SJSA1 (cell line): ENCODE results near the gene NME7. TPM values are rescaled to one million over a fixed set of nuclear protein-coding genes. Genes with fewer than 3 reads are reported as not detected.

Source experiments
- DNase-seq, 2 experiments: peaks; one replicate each; pipeline ENCODE4 v3.0.0-alpha.2; 2015 to 2020; ENCODE audit warnings: low spot score in 2 of 2, low read depth in 1 of 2
- H3K27ac ChIP-seq: fragments of 250-450 bp; sonication (Bioruptor Pico); 2 replicates; pipeline ENCODE4 v1.5.1; 2020; ENCODE audit warnings: mild to moderate bottlenecking, moderate library complexity
- H3K27me3 ChIP-seq: fragments of 250-450 bp; sonication (Bioruptor Pico); replicated peaks from 2 replicates; pipeline ENCODE4 v1.5.1; 2020; ENCODE audit warnings: mild to moderate bottlenecking, moderate library complexity
- H3K36me3 ChIP-seq: fragments of 250-450 bp; sonication (Bioruptor Pico); 2 replicates; pipeline ENCODE4 v1.5.1; 2020; ENCODE audit warnings: mild to moderate bottlenecking
- H3K4me1 ChIP-seq: fragments of 250-450 bp; sonication (Bioruptor Pico); replicated peaks from 2 replicates; pipeline ENCODE4 v1.6.1; 2021; ENCODE audit warnings: mild to moderate bottlenecking
- H3K4me3 ChIP-seq: fragments of 250-450 bp; sonication (Bioruptor Pico); 2 replicates; pipeline ENCODE4 v1.5.1; 2020; ENCODE audit warnings: mild to moderate bottlenecking
- H3K9me3 ChIP-seq: fragments of 250-450 bp; sonication (Bioruptor Pico); replicated peaks from 2 replicates; pipeline ENCODE4 v1.5.1; 2020; ENCODE audit warnings: mild to moderate bottlenecking
- total RNA-seq: library from RNA; depleted of rRNA; stranded (reverse); fragments of >200 nt; shearing (Covaris generic); gene quantifications from 2 replicates; pipeline ENCODE4 v1.2.3, GENCODE V29; 2014

NME7 gene
- total RNA-seq, 1 experiment from 2014 or later, result 20.6 TPM

DNA sequence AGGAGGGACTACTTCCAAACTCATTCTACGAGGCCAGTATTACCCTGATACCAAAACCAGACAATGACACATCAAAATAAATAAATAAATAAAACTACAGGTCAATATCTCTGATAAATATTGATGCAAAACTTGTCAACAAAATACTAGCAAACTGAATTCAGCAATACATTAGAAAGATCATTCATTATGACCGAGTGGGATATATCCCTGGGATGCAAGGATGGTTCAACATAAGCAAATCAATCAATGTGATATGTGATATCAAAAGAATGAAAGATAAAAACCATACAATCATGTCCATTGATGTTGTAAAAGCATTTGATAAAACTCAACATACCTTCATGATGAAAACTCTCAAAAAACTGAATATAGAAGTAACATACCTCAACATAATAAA is 36.7 kb downstream of the NME7 start:
- Histone ChIP-seq H3K27ac (no peak overlapping the region), H3K4me1 (no peaks in the 10 kb centered on the region), H3K9me3 (no peaks in the 10 kb centered on the region), H3K4me3 (no peak overlapping the region), H3K36me3 (0 out of 2 replicates have a peak, but pooled peaks cover 4% of the 10 kb centered on the region), H3K27me3 (no peaks in the 10 kb centered on the region)
- DNase-seq, result no peak

DNA sequence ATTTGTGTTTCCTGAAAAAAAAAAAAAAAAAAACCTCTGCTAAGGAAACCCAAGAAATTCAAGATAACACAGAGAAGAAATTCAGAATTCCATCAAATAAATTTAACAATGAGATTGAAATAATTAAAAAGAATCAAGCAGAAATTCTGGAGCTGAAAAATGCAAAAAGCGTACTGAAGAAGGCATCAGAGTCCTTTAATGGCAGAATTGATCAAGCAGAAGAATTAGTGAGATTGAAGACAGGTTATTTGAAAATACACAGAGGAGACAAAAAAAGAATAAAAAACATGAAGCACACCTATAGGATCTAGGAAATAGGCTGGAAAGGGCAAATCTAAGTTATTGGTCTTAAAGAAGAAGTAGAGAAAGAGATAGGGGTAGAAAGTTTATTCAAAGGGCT is 38.2 kb downstream of the NME7 start:
- H3K4me1 ChIP-seq, result no peaks in the 10 kb centered on the region
- no peak for DNase-seq
- H3K27ac ChIP-seq, result no peak overlapping the region
- H3K4me3 ChIP-seq, result no peak overlapping the region
- no peaks in the 10 kb centered on the region for H3K9me3 ChIP-seq
- H3K36me3 ChIP-seq, result 0 out of 2 replicates have a peak, but pooled peaks cover 4% of the 10 kb centered on the region
- no peaks in the 10 kb centered on the region for H3K27me3 ChIP-seq

DNA sequence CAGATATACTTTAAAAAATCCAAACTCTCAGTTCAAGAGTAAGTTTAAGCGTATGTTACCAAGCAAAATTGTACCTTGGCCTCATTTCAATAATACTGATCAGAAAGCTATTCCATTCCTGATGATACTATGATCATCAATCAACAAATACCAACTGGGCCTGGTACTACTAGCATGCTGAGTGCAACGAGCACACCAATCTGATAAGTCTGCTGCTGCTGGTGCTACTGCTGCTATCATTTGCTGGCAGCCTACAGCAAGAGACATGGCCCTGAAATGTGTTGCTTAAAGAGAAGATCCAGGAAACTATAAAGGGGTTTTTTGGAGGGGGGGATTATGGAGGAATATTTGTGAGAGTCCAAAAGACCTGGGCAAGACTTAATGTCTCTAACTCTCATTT is 39.7 kb downstream of the NME7 start:
- no peaks in the 10 kb centered on the region for H3K36me3 ChIP-seq
- no peaks in the 10 kb centered on the region for H3K9me3 ChIP-seq
- no peaks in the 10 kb centered on the region for H3K27me3 ChIP-seq
- no peak overlapping the region for H3K27ac ChIP-seq
- no peak overlapping the region for H3K4me3 ChIP-seq
- H3K4me1 ChIP-seq, result no peaks in the 10 kb centered on the region
- DNase-seq, result no peak

DNA sequence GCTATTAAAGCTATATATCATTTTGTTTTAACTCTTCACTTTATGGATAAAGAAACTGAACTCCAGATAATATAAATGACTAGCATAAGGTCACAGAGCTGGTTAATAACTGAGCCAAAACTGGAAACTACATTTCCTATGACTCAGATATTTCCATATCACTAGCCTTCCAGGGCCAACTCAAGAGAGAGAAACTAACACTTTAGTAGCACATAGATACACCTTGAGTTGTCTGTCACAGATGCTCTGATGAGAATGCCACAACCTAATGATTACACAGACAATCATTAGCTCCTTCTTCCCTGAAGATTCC is 40.7 kb downstream of the NME7 start:
- H3K27ac ChIP-seq, result no peak overlapping the region
- no peak for DNase-seq

DNA sequence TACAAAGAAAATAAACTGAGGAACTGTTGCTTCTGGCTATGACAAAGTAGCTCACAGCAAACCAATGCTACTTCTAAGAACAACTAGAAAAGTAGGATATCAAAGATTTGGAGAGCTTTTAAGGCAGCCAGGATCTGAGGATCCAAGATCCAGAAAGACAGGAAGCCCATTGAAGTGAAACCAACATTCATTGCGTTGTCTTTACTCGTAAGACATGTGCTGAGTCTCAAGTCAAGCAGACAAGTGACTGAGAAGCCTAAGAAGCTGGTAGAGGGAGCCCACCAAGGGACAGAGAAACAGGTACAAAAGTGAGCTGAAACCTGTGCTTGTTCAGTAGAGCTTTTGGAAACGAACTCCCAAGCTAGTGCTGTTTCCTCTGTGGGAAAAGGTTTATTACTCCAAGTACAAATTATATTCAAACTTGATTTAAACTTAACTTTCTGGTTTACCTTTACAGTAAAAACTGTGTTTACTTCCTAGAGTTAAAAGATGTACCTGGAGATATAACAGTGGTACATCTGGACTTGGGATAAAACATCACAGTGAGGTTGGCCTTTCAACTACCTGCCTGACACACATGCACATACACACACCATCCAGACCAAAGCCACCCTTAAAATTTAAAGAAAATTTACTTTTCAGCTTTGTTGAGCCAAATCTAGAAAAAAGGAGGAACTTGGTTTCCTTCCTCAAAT is 41.2 kb downstream of the NME7 start:
- Histone ChIP-seq H3K36me3 (no peaks in the 10 kb centered on the region), H3K4me1 (no peaks in the 10 kb centered on the region), H3K27me3 (no peaks in the 10 kb centered on the region), H3K9me3 (no peaks in the 10 kb centered on the region), H3K27ac (no peak overlapping the region), H3K4me3 (no peak overlapping the region)
- DNase-seq, result no peak

More for the DNA sequence above, 40.7 kb downstream of the NME7 start:
- no peak overlapping the region for H3K4me3 ChIP-seq
- no peaks in the 10 kb centered on the region for H3K4me1 ChIP-seq
- H3K9me3 ChIP-seq, result no peaks in the 10 kb centered on the region
- no peaks in the 10 kb centered on the region for H3K36me3 ChIP-seq
- no peaks in the 10 kb centered on the region for H3K27me3 ChIP-seq

DNA sequence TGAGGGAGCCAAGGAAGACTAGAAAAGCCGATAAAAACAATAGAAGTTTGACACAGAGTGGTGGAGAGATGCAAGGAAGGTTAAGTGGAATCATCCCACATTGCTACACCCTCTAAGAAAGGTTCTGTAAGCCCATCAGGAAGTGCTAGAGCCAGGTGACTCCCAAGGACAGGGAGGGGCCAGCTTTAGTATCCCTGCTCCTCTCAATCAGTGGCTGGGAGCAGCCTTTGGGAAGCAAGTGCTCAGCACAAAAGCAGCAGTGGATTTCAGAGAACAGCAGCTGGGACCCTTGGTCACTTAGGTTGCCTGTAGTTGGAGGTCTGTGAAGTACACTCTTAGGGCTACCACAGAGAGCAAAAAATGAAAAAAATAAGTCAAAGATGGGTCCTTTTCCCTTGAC is 42.5 kb downstream of the NME7 start:
- Histone ChIP-seq H3K27me3 (no peaks in the 10 kb centered on the region), H3K4me3 (no peak overlapping the region), H3K4me1 (no peaks in the 10 kb centered on the region), H3K27ac (no peak overlapping the region), H3K9me3 (no peaks in the 10 kb centered on the region), H3K36me3 (no peaks in the 10 kb centered on the region)
- DNase-seq, result no peak

DNA sequence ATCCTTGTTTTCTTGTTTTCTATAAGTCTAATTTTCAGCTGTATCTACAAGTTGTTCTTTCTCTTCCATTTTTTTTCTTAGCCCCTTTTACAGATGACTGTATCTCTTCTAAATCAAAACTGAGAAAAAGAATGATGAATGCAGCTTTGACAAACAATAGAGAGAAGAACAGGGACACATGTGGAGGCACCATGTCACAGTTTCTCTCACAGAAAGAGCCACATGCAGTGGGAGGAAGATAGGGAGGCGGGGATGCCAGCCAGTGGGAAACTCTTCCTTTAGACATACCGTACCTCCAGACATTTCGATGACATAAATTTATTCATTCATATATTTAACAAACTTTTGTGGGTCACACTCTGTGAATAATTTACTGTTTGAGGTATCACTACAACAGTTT is 45.5 kb downstream of the NME7 start:
- Histone ChIP-seq H3K36me3 (no peaks in the 10 kb centered on the region), H3K4me3 (no peak overlapping the region), H3K9me3 (no peaks in the 10 kb centered on the region), H3K27ac (no peak overlapping the region), H3K27me3 (no peaks in the 10 kb centered on the region), H3K4me1 (no peaks in the 10 kb centered on the region)
- no peak for DNase-seq

DNA sequence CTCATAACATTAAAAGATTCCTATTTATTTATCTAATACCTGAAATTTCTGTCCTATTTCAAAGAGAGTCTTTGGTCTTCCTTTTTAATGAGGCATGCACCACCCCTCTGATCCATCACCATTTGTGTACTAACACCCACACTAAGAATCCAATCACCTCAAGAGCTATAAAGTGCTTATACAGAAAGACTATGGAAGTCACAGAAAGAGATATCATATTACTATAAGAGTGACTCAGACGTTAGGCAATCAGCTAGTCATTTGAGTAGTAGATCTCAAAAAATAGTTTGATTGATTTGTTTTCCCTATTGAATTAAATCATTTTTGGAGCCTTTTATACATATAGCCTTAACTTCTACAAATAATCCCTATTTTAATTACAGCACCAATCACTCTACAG is 46.1 kb downstream of the NME7 start:
- Histone ChIP-seq H3K9me3 (no peaks in the 10 kb centered on the region), H3K4me3 (no peak overlapping the region), H3K4me1 (no peaks in the 10 kb centered on the region), H3K27ac (no peak overlapping the region), H3K27me3 (no peaks in the 10 kb centered on the region), H3K36me3 (no peaks in the 10 kb centered on the region)
- no peak for DNase-seq

DNA sequence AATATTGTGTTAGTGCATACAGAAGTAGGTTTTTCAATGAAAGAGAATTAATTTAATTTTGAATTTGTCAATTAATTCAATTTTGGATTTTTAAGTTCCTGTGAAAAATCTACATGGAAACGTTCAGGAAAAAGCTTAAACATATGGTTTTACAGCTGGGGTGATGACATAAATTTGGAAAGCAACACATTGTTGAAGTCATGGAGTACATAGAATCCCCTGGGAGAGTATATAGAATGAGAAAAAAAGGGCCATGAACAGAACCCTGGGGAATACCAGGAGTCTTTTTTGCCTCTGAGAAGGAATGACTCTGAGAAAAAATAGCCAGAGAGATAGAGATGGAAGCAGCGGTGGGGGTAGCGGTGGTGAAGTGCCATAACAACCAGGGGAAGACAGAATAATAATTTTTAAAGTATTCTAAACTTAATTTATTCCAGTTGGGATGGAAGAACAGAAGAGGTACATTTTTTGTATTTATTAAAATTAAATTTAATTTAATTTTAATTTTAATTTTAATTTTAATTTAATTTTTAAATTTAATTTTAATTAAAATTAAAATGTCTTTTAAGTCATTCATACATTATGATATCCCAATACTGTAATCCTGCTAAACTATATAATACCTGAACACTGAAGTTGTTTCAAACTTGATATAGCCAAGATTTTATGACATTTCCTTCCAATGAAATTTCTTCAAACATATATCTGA is 48.9 kb downstream of the NME7 start:
- Histone ChIP-seq H3K36me3 (no peaks in the 10 kb centered on the region), H3K27ac (no peak overlapping the region), H3K4me1 (no peaks in the 10 kb centered on the region), H3K4me3 (no peak overlapping the region), H3K9me3 (no peaks in the 10 kb centered on the region), H3K27me3 (no peaks in the 10 kb centered on the region)
- no peak for DNase-seq

DNA sequence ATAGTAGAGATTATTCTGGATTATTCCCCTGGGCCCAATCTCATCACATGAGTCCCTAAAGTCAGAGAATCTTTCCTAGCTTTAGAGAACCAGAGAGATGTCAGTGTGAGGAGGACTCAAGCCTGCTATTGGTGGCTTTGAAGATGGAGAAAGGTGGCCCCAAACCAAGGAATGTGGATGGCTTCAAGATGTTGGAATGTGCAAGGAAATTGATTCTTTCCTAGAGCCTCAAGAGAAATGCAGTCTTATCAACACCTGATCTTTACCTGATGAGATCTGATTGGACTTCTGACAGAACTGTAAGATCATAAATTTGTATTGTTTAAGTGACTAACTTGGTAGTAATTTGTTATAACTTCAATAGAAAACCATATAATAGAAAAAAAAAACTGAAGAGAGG is 51.0 kb downstream of the NME7 start:
- DNase-seq, result no peak
- Histone ChIP-seq H3K27ac (no peak overlapping the region), H3K4me3 (no peak overlapping the region), H3K4me1 (peaks cover 9% of the 10 kb centered on the region), H3K27me3 (no peaks in the 10 kb centered on the region), H3K9me3 (no peaks in the 10 kb centered on the region), H3K36me3 (no peaks in the 10 kb centered on the region)

DNA sequence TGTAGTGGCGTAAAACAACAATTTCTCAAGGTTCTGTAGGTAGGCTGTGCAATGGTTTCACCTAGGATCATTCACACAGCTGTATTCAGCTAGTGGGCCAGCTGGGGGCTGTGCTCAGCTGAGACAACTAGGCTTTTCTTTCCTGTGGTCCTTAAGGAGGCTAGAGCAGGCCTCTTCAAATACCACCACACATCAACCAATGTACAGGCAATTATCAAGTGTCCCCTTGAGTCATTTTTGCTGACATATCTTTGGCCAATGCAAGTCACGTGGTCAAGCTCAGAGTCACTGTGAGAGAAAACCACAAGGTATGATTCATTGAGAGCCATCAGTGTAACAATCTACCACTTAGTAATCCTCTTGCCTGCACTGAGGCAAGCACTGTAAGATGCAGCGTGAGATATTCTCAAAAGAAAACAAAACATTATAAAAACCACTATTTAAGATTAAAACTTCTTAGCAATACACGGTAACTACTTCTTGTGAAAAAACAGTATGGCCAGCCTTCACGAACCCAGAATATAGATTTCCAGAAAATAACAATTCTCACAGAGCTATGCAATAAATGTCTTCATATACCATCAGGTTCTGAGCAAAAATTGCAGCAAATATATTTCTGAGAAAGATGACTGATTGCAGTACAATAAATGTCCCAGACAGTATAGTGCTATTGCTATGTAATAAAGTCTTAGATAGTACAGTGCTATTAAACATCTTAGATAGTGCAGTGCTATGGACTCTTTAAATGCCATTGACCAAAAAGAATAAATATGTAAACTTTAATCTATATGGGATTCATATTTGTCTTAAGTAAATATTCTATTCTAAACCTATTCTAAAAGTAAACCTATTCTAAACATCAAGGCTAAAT is 55.3 kb downstream of the NME7 start:
- no peak overlapping the region for H3K27ac ChIP-seq

DNA sequence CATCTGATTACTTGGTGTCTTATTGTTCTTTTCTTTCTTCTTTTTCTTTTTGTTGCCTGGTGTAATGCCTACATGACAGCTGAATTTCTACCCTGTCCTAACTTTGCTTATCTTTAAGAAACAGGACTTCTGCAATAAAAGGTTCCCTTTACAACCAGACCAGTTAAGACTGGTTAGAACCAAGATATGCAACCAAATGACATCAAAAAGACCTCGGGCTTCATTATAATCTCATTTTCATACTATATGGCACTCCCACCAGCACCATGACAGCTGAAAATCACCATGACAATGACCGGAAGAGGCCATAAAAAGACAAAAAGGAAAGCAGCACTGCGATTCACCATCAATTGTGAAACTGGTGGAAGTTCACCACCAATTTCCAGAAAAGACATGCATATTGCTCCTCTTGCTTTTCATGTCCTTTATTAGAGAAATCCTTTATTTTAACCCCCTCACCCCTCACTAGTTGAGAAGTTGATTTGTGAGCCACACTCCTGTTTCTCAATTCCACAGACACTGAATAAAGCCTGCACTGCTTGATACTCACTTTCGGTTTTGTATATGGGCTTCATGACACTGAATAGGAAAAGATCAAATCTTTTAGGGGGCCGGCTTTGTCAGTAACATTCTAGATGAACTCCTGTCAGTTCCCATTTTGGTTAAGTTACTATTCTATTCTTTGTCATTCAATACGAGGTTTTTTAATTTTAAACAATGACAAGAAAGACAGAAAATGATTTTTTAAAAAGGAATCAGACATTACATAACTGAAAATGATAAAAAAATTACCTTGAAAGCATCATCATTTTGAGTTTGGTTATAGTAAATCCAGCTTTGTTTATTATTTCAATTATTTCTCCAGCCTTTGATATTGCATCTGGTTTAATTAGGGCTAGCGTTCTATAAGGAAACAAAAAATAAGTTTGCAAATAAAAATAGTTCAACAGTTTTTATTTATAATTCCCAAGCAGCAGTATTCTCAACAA is 58.1 kb downstream of the NME7 start:
- H3K9me3 ChIP-seq, result no peaks in the 10 kb centered on the region
- H3K4me3 ChIP-seq, result no peak overlapping the region
- peaks cover 9% of the 10 kb centered on the region for H3K4me1 ChIP-seq
- DNase-seq, result no peak
- H3K36me3 ChIP-seq, result no peaks in the 10 kb centered on the region
- no peaks in the 10 kb centered on the region for H3K27me3 ChIP-seq
- H3K27ac ChIP-seq, result no peak overlapping the region

More for the DNA sequence above, 55.3 kb downstream of the NME7 start:
- Histone ChIP-seq H3K9me3 (no peaks in the 10 kb centered on the region), H3K27me3 (no peaks in the 10 kb centered on the region), H3K4me3 (no peak overlapping the region), H3K4me1 (peaks cover 9% of the 10 kb centered on the region), H3K36me3 (no peaks in the 10 kb centered on the region)
- peak; percentile 78 to 81 for DNase-seq

DNA sequence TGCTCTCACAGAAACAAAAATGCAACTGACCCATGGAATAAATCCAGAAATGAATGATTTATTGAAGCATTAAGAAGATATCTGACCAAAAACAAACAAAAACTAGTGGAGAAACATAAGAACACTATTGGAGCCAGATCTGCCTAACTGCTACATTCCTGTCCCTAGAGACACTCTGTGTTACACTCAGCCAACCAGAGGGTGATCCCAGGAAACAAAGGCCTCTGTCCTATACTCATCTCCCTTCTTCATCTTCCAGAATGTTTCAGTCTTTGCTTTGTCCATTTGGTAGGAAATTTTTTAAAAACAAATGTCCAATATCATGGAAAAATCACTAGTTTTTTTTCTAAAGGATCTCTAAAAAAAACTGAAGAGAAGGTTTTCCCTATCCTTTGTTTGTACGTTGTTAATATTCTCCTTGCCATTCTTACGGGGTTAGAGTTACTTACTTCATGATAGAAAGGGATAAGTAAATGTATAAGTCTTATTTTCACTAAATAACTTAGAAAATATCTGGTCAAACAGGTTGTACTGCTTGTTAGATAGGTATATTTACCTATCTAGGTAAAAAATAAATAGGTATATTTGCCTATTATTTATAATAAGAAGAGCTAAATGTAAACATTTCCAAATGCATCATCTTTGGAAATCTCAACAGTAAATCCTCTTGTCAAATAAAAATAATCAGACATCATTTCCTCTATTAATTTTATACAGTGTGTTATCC is 59.1 kb downstream of the NME7 start:
- Histone ChIP-seq H3K9me3 (no peaks in the 10 kb centered on the region), H3K27me3 (no peaks in the 10 kb centered on the region), H3K36me3 (no peaks in the 10 kb centered on the region), H3K4me1 (peaks cover 9% of the 10 kb centered on the region), H3K4me3 (no peak overlapping the region), H3K27ac (no peak overlapping the region)
- DNase-seq, result no peak
